Measurements from ENCODE around the gene PRDM10. TPM values are rescaled to one million over a fixed set of nuclear protein-coding genes. Genes with fewer than 3 reads are reported as not detected.

PRDM10 gene
- total RNA-seq, 1 experiment from 2014 or later, result 9.2 TPM

GRCh38 chr11:129853518-129854231, 149.0 kb downstream of the PRDM10 start:
- ChIA-PET POLR2A (no interaction called here), RAD21 (ENCODE audit: low non-redundant PET in 1 of 2, low total read pairs in 2 of 2, uncharacterized antibody in 2 of 2, unreplicated experiment in 2 of 2) (no interaction called here), CTCF (no interaction called here)
- DNase-seq (ENCODE audit: low read depth, low spot score), result no peak
- H4K20me1 ChIP-seq (ENCODE audit: insufficient read depth), result no peaks in the 10 kb centered on the region
- no peaks in the 10 kb centered on the region for H3K36me3 ChIP-seq (ENCODE audit: control insufficient read depth in 1 of 2, insufficient read depth in 2 of 2, low read length in 2 of 2)
- H3K4me1 ChIP-seq (ENCODE audit: control insufficient read depth in 1 of 2, insufficient read depth in 2 of 2, low read length in 2 of 2), result no peaks in the 10 kb centered on the region
- H3K27me3 ChIP-seq (ENCODE audit: insufficient read depth, low read length), result no peaks in the 10 kb centered on the region
- no peaks in the 10 kb centered on the region for H3K9me2 ChIP-seq (ENCODE audit: insufficient read depth)
- H3K9me3 ChIP-seq (ENCODE audit: control insufficient read depth in 1 of 2, insufficient read depth in 1 of 2, low read depth in 1 of 2, low read length in 2 of 2), result no peaks in the 10 kb centered on the region
- no peak for ATAC-seq
- no peak overlapping the region for H2AFZ ChIP-seq (ENCODE audit: low read depth, low read length, poor library complexity, severe bottlenecking)
- BruUV-seq (replicated peaks), result no TSS peak
- no peaks in the 10 kb centered on the region for H3K79me2 ChIP-seq (ENCODE audit: insufficient read depth, low read length)
- no peak for TF ChIP-seq MAX (IDR thresholded peaks at IDR 0.05)
- no peak for TF ChIP-seq ZBTB33 (IDR thresholded peaks at IDR 0.05; ENCODE audit: extremely low read depth, insufficient replicate concordance, low read length)
- no peak for TF ChIP-seq CTCF (IDR thresholded peaks at IDR 0.05 in 2 of 3, conservative IDR thresholded peaks at IDR 0.05 in 1 of 3; ENCODE audit: borderline replicate concordance in 1 of 3, insufficient read depth in 1 of 3, low read depth in 2 of 3, low read length in 2 of 3)
- TF ChIP-seq RAD21 (IDR thresholded peaks at IDR 0.05; ENCODE audit: low read depth), result no peak
- TF ChIP-seq SRF (IDR thresholded peaks at IDR 0.05; ENCODE audit: low read depth), result no peak
- no peak for TF ChIP-seq TCF7L2 (IDR thresholded peaks at IDR 0.05; ENCODE audit: borderline replicate concordance, extremely low read depth, insufficient read depth, insufficient read length)
- TF ChIP-seq ZFX (IDR thresholded peaks at IDR 0.05), result no peak
- TF ChIP-seq SP1 (IDR thresholded peaks at IDR 0.05; ENCODE audit: low read depth), result no peak
- TF ChIP-seq POLR2AphosphoS5 (IDR thresholded peaks at IDR 0.05; ENCODE audit: low read depth, low read length), result no peak
- TF ChIP-seq POLR2A (IDR thresholded peaks at IDR 0.05; ENCODE audit: borderline replicate concordance, extremely low read depth, insufficient read depth, insufficient read length), result no peak
- TF ChIP-seq ELF1 (IDR thresholded peaks at IDR 0.05; ENCODE audit: borderline replicate concordance, low read depth), result no peak
- no peak for TF ChIP-seq JUND (IDR thresholded peaks at IDR 0.05)
- no peak for TF ChIP-seq ATF3 (IDR thresholded peaks at IDR 0.05)
- no peak for TF ChIP-seq FOSL1 (IDR thresholded peaks at IDR 0.05; ENCODE audit: low read depth)
- no peak overlapping the region for H3K9ac ChIP-seq (ENCODE audit: low read length)
- no peak overlapping the region for H3K27ac ChIP-seq (ENCODE audit: low read depth, low read length)
- no peak overlapping the region for H3K4me3 ChIP-seq (replicated peaks in 1 of 2; ENCODE audit: low read depth in 1 of 2, low read length in 2 of 2)
- intact Hi-C loops (cut with micrococcal nuclease), result no loop called here
- no peak overlapping the region for H3K4me2 ChIP-seq (ENCODE audit: low read length)
